Measurements from ENCODE around the gene GHSR. TPM values are rescaled to one million over a fixed set of nuclear protein-coding genes. Genes with fewer than 3 reads are reported as not detected.
A peak's percentile ranks its signal among the peaks of the same experiment; 100 is the strongest.

Gene GHSR
- total RNA-seq, 1 donor from 2014 or later = not detected

- peaks cover 2% of the 10 kb centered on the region for H3K9me3 Mint-ChIP-seq (ENCODE audit: unreplicated experiment)
- H3K27ac Mint-ChIP-seq (ENCODE audit: unreplicated experiment) = no peak overlapping the region
- H3K27me3 Mint-ChIP-seq (ENCODE audit: unreplicated experiment) = peaks cover 27% of the 10 kb centered on the region
- peaks cover 5% of the 10 kb centered on the region for H3K36me3 Mint-ChIP-seq (ENCODE audit: unreplicated experiment)
- peaks cover 7% of the 10 kb centered on the region for H3K4me1 Mint-ChIP-seq (ENCODE audit: low read depth, unreplicated experiment)
- peak overlapping the region; percentile 89 for H3K4me3 Mint-ChIP-seq (ENCODE audit: unreplicated experiment)
- TF ChIP-seq CTCF (IDR thresholded peaks at IDR 0.05; ENCODE audit: partially characterized antibody, unreplicated experiment) = peak; percentile 26
- DNase-seq = peak; percentile 34
Observed at GRCh38 chr3:172449466-172450149, 1.4 kb upstream of the GHSR start.

GRCh38 chr3:172448661-172449465 lies 607 bp upstream of the GHSR start:
- H3K27ac Mint-ChIP-seq (ENCODE audit: unreplicated experiment) = no peak overlapping the region

GRCh38 chr3:172446198-172446597 lies 2.1 kb downstream of the GHSR start:
- Mint-ChIP-seq H3K4me3 (ENCODE audit: unreplicated experiment) (no peak overlapping the region), H3K4me1 (ENCODE audit: low read depth, unreplicated experiment) (peaks cover 7% of the 10 kb centered on the region), H3K27ac (ENCODE audit: unreplicated experiment) (no peak overlapping the region), H3K36me3 (ENCODE audit: unreplicated experiment) (peaks cover 5% of the 10 kb centered on the region), H3K27me3 (ENCODE audit: unreplicated experiment) (peaks cover 27% of the 10 kb centered on the region), H3K9me3 (ENCODE audit: unreplicated experiment) (peaks cover 2% of the 10 kb centered on the region)
- DNase-seq = no peak
- TF ChIP-seq CTCF (IDR thresholded peaks at IDR 0.05; ENCODE audit: partially characterized antibody, unreplicated experiment) = no peak

More at GRCh38 chr3:172448661-172449465, 607 bp upstream of the GHSR start:
- Mint-ChIP-seq H3K4me1 (ENCODE audit: low read depth, unreplicated experiment) (peaks cover 7% of the 10 kb centered on the region), H3K36me3 (ENCODE audit: unreplicated experiment) (peaks cover 5% of the 10 kb centered on the region), H3K4me3 (ENCODE audit: unreplicated experiment) (peak overlapping the region; percentile 89), H3K9me3 (ENCODE audit: unreplicated experiment) (peaks cover 2% of the 10 kb centered on the region), H3K27me3 (ENCODE audit: unreplicated experiment) (peaks cover 27% of the 10 kb centered on the region)
- peak; percentile 26 for DNase-seq
- TF ChIP-seq CTCF (IDR thresholded peaks at IDR 0.05; ENCODE audit: partially characterized antibody, unreplicated experiment) = no peak

DNA sequence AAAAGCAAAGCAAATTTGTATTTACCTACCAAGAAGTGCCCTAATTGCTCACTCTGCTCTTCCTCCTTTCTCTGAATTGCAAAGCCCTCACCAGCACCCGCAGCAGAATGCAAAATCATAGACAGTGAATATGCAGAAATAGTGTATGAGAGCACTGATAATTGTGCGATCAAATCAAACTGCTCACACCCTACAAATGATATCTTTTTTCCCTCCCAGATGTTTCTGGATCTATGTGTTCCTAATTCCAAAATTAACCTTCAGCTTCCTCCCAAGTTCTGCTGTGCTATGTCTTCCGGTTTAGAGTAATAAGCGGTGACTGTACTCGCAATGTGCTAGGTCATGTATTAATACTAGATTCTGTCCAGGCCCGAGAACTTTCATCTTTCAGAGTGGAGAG lies 3.4 kb downstream of the GHSR start:
- peaks cover 23% of the 10 kb centered on the region for H3K27me3 Mint-ChIP-seq (ENCODE audit: unreplicated experiment)
- peaks cover 7% of the 10 kb centered on the region for H3K4me1 Mint-ChIP-seq (ENCODE audit: low read depth, unreplicated experiment)
- TF ChIP-seq CTCF (IDR thresholded peaks at IDR 0.05; ENCODE audit: partially characterized antibody, unreplicated experiment) = no peak
- H3K9me3 Mint-ChIP-seq (ENCODE audit: unreplicated experiment) = peaks cover 2% of the 10 kb centered on the region
- no peak for DNase-seq
- no peak overlapping the region for H3K4me3 Mint-ChIP-seq (ENCODE audit: unreplicated experiment)
- H3K27ac Mint-ChIP-seq (ENCODE audit: unreplicated experiment) = no peak overlapping the region
- H3K36me3 Mint-ChIP-seq (ENCODE audit: unreplicated experiment) = peaks cover 5% of the 10 kb centered on the region

DNA sequence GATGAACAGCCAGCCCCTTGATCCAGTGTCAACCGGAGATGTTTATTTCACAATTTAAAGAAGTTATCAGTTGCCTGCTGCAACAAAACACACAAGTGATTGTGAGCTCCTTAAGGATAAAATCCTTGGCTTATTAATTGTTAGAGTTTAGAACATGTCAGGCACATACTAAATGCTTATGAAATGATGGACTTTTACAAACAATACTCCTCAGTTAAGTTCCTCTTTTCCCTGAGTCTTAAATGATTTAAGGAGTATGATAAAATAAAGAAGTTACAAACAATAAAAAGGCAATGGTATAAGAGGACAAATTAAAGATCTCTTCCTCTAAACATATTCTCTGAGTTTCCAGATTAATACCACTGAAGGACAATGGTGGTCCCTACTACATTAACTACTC lies 5.7 kb downstream of the GHSR start:
- H3K9me3 Mint-ChIP-seq (ENCODE audit: unreplicated experiment) = peaks cover 2% of the 10 kb centered on the region
- H3K4me3 Mint-ChIP-seq (ENCODE audit: unreplicated experiment) = no peak overlapping the region
- H3K27ac Mint-ChIP-seq (ENCODE audit: unreplicated experiment) = no peak overlapping the region
- peaks cover 8% of the 10 kb centered on the region for H3K27me3 Mint-ChIP-seq (ENCODE audit: unreplicated experiment)
- no peak for DNase-seq
- no peak for TF ChIP-seq CTCF (IDR thresholded peaks at IDR 0.05; ENCODE audit: partially characterized antibody, unreplicated experiment)
- no peaks in the 10 kb centered on the region for H3K4me1 Mint-ChIP-seq (ENCODE audit: low read depth, unreplicated experiment)
- peaks cover 5% of the 10 kb centered on the region for H3K36me3 Mint-ChIP-seq (ENCODE audit: unreplicated experiment)

All from glutamatergic neuron (in vitro differentiated cells).